Panc1 (cell line): ENCODE data around the gene PLEKHA7.

Experiments
- CTCF ChIP-seq: fragments of 450-650 bp; IDR thresholded peaks from 2 replicates; pipeline ENCODE4 v1.5.1; 2017; ENCODE audit warnings: mild to moderate bottlenecking
- POLR2AphosphoS5 ChIP-seq: IDR thresholded peaks from 2 replicates; pipeline ENCODE4 v1.6.1; 2012; ENCODE audit warnings: mild to moderate bottlenecking, low read depth, low read length, moderate library complexity
- REST ChIP-seq, 2 experiments: IDR thresholded peaks; 2 replicates each; pipeline ENCODE4 v1.6.1; 2011 to 2012; ENCODE audit warnings: low read depth in 2 of 2, control low read depth in 1 of 2, low read length in 1 of 2, mild to moderate bottlenecking in 1 of 2, moderate library complexity in 1 of 2; ENCODE audit not compliant: insufficient read depth in 1 of 2
- SIN3A ChIP-seq: IDR thresholded peaks from 2 replicates; pipeline ENCODE4 v1.6.1; 2012; ENCODE audit warnings: low read depth, mild to moderate bottlenecking, low read length, moderate library complexity, borderline replicate concordance; ENCODE audit not compliant: insufficient read depth
- TCF7L2 ChIP-seq: IDR thresholded peaks from 2 replicates; pipeline ENCODE4 v1.6.1; 2011; ENCODE audit warnings: mild to moderate bottlenecking, low read depth, low read length, inconsistent platforms

GRCh38 chr11:17013548-17014320, 480 bp downstream of the PLEKHA7 start:
- TF ChIP-seq CTCF (no peak), POLR2AphosphoS5 (no peak), REST (IDR thresholded peaks at IDR 0.05; ENCODE audit: insufficient read depth in 1 of 2, low read depth in 2 of 2, low read length in 1 of 2) (no peak), SIN3A (no peak), TCF7L2 (no peak)
